Measurements from ENCODE around the gene GALNT3. TPM values are rescaled to one million over a fixed set of nuclear protein-coding genes. Genes with fewer than 3 reads are reported as not detected.

The GALNT3 gene
- total RNA-seq, 1 donor from 2014 or later: 18.4 TPM

GRCh38 chr2:165745916-165746315 lies 48.1 kb downstream of the GALNT3 start:
- Mint-ChIP-seq H3K27me3 (no peaks in the 10 kb centered on the region), H3K36me3 (ENCODE audit: insufficient read depth) (peaks cover 14% of the 10 kb centered on the region), H3K27ac (no peak overlapping the region), H3K4me3 (ENCODE audit: low read depth) (no peak overlapping the region), H3K4me1 (ENCODE audit: low read depth) (no peaks in the 10 kb centered on the region), H3K9me3 (ENCODE audit: low read depth) (no peaks in the 10 kb centered on the region)
- no peak for DNase-seq (ENCODE audit: low spot score, unreplicated experiment)
- TF ChIP-seq, protein P1, sequence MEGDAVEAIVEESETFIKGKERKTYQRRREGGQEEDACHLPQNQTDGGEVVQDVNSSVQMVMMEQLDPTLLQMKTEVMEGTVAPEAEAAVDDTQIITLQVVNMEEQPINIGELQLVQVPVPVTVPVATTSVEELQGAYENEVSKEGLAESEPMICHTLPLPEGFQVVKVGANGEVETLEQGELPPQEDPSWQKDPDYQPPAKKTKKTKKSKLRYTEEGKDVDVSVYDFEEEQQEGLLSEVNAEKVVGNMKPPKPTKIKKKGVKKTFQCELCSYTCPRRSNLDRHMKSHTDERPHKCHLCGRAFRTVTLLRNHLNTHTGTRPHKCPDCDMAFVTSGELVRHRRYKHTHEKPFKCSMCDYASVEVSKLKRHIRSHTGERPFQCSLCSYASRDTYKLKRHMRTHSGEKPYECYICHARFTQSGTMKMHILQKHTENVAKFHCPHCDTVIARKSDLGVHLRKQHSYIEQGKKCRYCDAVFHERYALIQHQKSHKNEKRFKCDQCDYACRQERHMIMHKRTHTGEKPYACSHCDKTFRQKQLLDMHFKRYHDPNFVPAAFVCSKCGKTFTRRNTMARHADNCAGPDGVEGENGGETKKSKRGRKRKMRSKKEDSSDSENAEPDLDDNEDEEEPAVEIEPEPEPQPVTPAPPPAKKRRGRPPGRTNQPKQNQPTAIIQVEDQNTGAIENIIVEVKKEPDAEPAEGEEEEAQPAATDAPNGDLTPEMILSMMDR (IDR thresholded peaks at IDR 0.05; ENCODE audit: unreplicated experiment): no peak

DNA sequence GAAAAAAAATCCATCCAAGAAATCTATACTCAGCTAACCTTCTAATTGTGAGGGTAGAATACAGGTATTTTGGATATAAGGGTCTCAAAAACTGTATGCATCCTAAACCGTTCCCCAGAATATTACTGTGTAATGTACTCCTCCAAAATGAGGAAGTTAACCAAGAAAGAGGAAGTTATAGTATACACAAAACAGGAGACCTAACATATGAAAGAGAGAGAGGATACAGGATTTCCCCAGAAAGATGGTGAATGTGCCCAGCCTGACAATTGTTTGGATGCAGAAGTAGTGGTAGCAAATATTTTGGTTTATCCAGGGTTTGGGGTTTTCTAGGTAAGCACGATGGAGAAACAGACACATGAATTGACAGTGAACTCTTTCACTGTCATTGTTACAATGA lies 50.6 kb downstream of the GALNT3 start:
- peaks cover 13% of the 10 kb centered on the region for H3K36me3 Mint-ChIP-seq (ENCODE audit: insufficient read depth)
- H3K27me3 Mint-ChIP-seq: no peaks in the 10 kb centered on the region
- H3K4me3 Mint-ChIP-seq (ENCODE audit: low read depth): no peak overlapping the region
- DNase-seq (ENCODE audit: low spot score, unreplicated experiment): no peak
- TF ChIP-seq, protein P1 (IDR thresholded peaks at IDR 0.05; ENCODE audit: unreplicated experiment): no peak
- peaks cover 4% of the 10 kb centered on the region for H3K9me3 Mint-ChIP-seq (ENCODE audit: low read depth)
- H3K27ac Mint-ChIP-seq: no peak overlapping the region
- no peaks in the 10 kb centered on the region for H3K4me1 Mint-ChIP-seq (ENCODE audit: low read depth)

DNA sequence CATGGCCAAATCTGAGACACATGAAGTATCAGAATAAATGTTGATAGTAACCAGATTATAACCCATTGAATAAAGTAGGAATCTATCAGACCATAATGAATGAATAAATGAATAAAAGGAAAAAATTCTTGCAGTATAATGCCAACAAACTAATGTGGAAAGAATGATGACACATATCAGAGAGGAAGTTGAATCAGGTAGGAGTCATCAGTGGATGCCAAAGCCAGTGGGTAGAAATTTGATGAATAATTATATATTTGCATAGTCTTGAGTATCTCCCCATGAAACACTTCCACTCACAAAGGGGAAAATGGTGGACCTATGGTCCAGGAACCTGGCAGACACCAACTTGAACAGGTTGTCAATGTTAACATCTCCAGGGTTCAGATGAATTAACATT lies 68.6 kb downstream of the GALNT3 start:
- Mint-ChIP-seq H3K27ac (no peak overlapping the region), H3K27me3 (no peaks in the 10 kb centered on the region), H3K36me3 (ENCODE audit: insufficient read depth) (no peaks in the 10 kb centered on the region), H3K9me3 (ENCODE audit: low read depth) (no peaks in the 10 kb centered on the region), H3K4me1 (ENCODE audit: low read depth) (no peaks in the 10 kb centered on the region), H3K4me3 (ENCODE audit: low read depth) (no peak overlapping the region)
- no peak for DNase-seq (ENCODE audit: low spot score, unreplicated experiment)
- TF ChIP-seq, protein P1 (IDR thresholded peaks at IDR 0.05; ENCODE audit: unreplicated experiment): no peak

DNA sequence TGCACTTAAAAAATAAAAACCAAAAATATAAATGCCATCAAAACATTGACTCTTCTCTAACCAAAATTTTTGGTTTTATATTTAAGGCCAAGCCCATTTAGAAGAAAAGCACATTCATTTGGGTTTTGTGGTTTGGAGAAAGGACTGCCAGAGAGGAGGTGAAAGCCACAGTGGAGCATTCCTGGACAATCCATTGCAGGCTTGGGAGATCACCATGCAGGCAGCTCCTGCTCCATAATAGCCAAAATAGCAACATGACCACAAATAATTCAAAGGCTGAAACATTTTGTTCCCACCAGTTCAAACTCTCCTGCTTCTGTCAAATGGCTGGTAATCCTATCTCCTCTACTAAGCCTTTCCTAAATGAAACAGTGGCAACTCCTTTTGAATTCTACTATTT lies 73.5 kb downstream of the GALNT3 start:
- Mint-ChIP-seq H3K27ac (no peak overlapping the region), H3K36me3 (ENCODE audit: insufficient read depth) (no peaks in the 10 kb centered on the region), H3K4me1 (ENCODE audit: low read depth) (no peaks in the 10 kb centered on the region), H3K9me3 (ENCODE audit: low read depth) (no peaks in the 10 kb centered on the region), H3K27me3 (no peaks in the 10 kb centered on the region), H3K4me3 (ENCODE audit: low read depth) (no peak overlapping the region)
- TF ChIP-seq, protein P1 (IDR thresholded peaks at IDR 0.05; ENCODE audit: unreplicated experiment): no peak
- no peak for DNase-seq (ENCODE audit: low spot score, unreplicated experiment)

GRCh38 chr2:165718610-165719210 lies 75.3 kb downstream of the GALNT3 start:
- no peaks in the 10 kb centered on the region for H3K4me1 Mint-ChIP-seq (ENCODE audit: low read depth)
- H3K4me3 Mint-ChIP-seq (ENCODE audit: low read depth): no peak overlapping the region
- DNase-seq (ENCODE audit: low spot score, unreplicated experiment): no peak

More at GRCh38 chr2:165718610-165719210, 75.3 kb downstream of the GALNT3 start:
- Mint-ChIP-seq H3K27ac (no peak overlapping the region), H3K9me3 (ENCODE audit: low read depth) (no peaks in the 10 kb centered on the region), H3K27me3 (no peaks in the 10 kb centered on the region), H3K36me3 (ENCODE audit: insufficient read depth) (no peaks in the 10 kb centered on the region)
- TF ChIP-seq, protein P1 (IDR thresholded peaks at IDR 0.05; ENCODE audit: unreplicated experiment): no peak
